ENCODE measurements around the gene SDC3.

DNA sequence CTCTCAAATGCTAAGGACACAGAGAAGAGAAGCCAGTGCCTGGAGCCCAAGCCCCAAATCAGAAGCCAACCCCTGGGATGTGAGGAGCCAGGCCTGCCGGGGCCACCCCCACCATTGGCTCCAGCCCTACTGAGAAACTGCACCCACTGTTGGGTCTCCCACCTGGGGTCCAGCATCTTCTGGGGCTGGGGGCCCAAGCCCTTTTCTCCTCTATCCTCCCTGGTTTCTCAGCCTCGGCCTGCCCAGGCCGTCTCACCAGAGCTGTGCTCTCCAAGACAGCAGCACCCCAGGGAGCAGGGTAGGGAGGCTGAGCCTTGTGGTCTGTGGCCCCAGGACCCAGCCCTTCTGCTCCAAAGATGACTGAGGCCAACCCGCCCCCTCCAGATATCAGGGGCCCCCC lies 37.9 kb downstream of the SDC3 start:
- TF ChIP-seq, protein P1, sequence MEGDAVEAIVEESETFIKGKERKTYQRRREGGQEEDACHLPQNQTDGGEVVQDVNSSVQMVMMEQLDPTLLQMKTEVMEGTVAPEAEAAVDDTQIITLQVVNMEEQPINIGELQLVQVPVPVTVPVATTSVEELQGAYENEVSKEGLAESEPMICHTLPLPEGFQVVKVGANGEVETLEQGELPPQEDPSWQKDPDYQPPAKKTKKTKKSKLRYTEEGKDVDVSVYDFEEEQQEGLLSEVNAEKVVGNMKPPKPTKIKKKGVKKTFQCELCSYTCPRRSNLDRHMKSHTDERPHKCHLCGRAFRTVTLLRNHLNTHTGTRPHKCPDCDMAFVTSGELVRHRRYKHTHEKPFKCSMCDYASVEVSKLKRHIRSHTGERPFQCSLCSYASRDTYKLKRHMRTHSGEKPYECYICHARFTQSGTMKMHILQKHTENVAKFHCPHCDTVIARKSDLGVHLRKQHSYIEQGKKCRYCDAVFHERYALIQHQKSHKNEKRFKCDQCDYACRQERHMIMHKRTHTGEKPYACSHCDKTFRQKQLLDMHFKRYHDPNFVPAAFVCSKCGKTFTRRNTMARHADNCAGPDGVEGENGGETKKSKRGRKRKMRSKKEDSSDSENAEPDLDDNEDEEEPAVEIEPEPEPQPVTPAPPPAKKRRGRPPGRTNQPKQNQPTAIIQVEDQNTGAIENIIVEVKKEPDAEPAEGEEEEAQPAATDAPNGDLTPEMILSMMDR (IDR thresholded peaks at IDR 0.05), result no peak
- TF ChIP-seq POLR2A (IDR thresholded peaks at IDR 0.05) (no peak), POLR2AphosphoS5 (IDR thresholded peaks at IDR 0.05) (no peak)

All from sigmoid colon (tissue), 4 donors.